H54 (cell line): Measurements from ENCODE around the gene BSDC1.
"Not testable (repeated sequence)": the region's sequence is repeated elsewhere in the genome, so short reads cannot be mapped to it uniquely, and the experiment has no call there.

Experiments used
- DNase-seq: peaks from one replicate; pipeline ENCODE4 v3.0.0; 2011; ENCODE audit warnings: low spot score, mixed read lengths; ENCODE audit not compliant: insufficient read length
- FAIRE-seq: peaks from 3 replicates; lab custom pipeline; 2011; peaks lifted over from hg19 to GRCh38; lab: Jason Lieb, UNC
- POLR2A ChIP-seq: IDR thresholded peaks from 2 replicates; pipeline ENCODE4 v1.6.1; 2011; ENCODE audit warnings: low read depth, mild to moderate bottlenecking, low read length

BSDC1 gene

GRCh38 chr1:32405672-32406467, 11.6 kb upstream of the BSDC1 start:
- DNase-seq: no peak
- no peak for TF ChIP-seq POLR2A
- no peak for FAIRE-seq

DNA sequence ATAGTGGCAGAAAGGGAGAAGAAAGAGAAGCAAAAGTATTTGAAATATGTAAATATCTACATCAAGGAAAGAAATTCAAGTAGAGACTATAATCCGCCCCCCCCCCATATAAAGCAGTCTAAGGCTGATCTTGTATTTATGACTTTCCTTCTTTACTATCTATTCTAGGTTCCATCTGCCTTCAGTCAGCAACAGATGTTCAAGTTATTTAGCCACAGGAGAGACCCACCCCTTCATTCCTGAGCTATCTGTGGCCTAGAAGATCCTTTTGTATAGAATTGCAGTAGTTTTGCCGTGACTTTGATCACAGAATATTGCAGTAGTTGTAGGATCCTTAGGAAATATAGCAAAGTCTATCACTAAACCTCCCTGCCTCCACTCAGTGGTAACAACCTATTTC, 10.7 kb upstream of the BSDC1 start:
- FAIRE-seq (no peak), DNase-seq (no peak)
- TF ChIP-seq POLR2A: no peak

GRCh38 chr1:32400876-32401631, 6.8 kb upstream of the BSDC1 start:
- no peak for FAIRE-seq
- no peak for TF ChIP-seq POLR2A
- peak; percentile 82 for DNase-seq

DNA sequence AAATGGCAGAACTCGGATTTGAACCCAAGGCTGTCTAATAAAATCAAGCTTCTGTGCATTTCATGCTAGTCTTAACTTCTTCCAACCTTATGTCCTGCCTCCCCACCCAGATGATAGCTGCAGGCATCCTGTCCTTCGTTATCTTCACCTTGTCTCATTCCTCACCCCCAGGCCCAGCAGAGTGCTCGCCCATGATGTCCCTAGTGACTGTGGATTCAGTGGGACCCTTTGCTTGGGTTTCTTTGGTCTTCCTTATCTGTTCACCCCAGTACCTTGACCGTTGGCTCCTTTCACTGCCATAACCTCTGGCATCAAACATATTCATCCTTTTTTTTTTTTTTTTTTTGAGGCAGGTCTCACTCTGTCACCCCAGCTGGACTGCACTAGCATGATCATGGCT, 5.6 kb upstream of the BSDC1 start:
- no peak for TF ChIP-seq POLR2A
- DNase-seq (no peak), FAIRE-seq (no peak)

DNA sequence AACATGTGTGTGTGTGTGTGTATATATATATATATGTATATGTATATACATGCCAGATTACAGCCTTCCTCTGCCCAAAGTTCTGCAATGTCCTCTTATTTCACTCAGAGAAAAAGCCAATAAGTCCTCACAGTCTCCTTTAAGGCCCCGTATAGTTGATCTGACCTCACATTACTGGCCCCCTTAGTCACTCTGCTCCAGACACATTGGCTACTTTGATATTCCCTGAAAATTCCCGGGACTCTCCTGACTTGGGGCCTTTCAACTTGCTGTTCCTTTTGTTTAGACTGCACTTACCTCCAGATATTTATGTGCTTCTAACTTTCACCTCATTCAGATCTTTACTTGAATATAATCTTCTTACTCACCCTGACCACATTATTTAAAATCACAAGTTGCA, 4.2 kb upstream of the BSDC1 start:
- no peak for FAIRE-seq
- no peak for DNase-seq
- no peak for TF ChIP-seq POLR2A

- not testable (repeated sequence) for DNase-seq, FAIRE-seq
These were observed 2.3 kb upstream of the BSDC1 start for GRCh38 chr1:32396524-32396923.

- FAIRE-seq (no peak), DNase-seq (no peak)
- no peak for TF ChIP-seq POLR2A
These were observed 720 bp upstream of the BSDC1 start for GRCh38 chr1:32394890-32395432.

DNA sequence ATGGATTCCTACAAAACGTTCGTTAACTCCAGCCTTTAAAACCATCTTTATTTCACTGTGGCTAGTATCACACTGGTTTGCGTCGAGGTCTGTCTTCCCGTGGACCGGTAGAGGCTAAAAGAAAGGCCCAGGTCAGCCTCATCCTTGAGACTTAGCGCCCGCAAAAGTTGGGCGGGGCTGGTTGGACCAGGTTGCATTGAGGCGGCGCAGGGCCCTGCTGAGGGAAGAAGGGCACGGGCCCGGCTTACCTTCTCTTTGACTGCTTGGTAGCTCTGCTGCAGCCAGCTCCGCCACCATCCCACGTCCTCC, 455 bp downstream of the BSDC1 start:
- TF ChIP-seq POLR2A: no peak
- FAIRE-seq: no peak
- no peak for DNase-seq

DNA sequence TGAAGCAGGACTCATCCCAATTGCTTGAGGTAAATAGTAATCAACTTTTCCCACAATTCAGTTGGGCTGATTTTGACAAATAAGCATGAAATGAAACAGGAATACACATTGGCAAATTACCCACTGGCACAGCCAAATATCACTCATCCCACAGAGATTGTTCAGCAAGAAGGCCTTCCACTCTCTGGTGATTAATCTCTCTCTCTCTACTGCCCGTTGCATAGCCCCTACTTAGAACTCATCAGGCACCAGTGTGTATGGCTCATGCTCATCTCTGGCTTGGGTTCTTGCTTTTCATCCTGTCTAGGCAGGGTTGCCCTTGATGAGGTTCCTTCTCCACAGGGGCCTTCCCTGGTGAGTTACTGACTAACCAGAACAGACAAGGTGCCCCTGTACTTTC, 1.1 kb downstream of the BSDC1 start:
- FAIRE-seq: no peak
- no peak for DNase-seq
- TF ChIP-seq POLR2A: no peak

DNA sequence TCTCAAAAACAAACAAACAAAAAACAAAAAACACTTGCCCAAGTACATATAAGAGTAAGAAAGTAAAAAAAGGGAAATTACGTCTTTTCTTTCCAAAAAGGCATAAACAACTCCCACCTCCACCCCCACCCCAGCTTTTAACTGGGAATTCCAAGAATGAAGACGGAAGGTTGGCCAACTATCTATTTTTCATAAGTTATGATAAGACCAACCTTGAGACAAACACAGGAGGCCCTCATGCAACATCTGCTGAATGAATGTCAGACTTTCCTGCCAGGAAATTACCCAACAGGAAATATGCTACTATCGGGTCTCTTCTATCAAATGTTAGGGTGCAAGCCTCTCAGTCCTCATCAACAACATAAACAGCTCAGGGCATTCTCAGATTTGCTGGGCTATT, 1.9 kb downstream of the BSDC1 start:
- FAIRE-seq (no peak), DNase-seq (no peak)
- TF ChIP-seq POLR2A: no peak

DNA sequence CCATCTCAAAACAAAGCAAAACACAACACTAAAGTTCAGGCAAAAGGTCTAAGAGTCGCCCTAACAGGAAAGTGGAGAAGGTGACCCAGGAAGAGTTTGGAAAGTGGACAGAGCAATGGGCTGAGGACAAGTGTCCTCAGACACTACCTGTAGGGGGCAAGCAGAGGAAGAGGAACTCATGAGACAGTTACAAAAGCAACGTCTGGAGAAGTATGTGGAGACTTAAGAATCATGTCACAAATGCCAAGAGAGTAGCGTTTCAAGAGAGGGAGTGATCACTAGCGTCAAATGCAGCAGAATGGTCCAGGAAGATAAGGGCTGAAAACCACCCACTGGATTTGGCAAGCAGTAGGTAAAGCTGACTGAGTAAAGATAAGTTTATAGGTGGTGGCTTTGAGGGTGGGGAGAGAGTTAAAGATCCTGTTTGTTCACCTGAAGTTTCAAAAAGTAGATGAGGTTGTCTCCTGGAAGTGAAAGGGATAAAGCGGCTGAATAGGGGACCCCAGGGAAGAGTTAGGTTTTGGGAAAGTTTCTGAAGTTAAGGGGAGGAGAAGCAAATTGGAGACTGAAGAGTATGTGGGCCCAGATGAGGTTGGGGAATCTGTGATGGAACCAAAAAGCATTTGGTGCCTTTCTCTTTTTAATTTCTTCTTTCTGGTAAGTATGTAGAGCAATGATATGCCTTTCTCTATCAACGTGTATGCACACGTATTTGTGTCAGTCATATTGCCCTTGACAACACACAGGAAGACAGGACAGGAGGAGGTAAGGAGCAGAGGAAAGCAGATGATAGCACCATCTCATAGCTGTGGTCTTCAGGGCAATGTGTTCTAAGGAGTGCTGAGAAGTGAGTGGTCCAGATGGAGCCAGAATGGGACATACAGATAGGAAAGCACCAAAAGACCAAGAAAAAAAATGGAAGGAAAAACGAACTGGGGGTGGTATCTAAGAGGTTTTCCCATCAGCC, 3.1 kb downstream of the BSDC1 start:
- FAIRE-seq: no peak
- no peak for TF ChIP-seq POLR2A
- no peak for DNase-seq

- FAIRE-seq: no peak
- DNase-seq: no peak
- TF ChIP-seq POLR2A: no peak
These were observed 5.6 kb downstream of the BSDC1 start for GRCh38 chr1:32388641-32389040.

DNA sequence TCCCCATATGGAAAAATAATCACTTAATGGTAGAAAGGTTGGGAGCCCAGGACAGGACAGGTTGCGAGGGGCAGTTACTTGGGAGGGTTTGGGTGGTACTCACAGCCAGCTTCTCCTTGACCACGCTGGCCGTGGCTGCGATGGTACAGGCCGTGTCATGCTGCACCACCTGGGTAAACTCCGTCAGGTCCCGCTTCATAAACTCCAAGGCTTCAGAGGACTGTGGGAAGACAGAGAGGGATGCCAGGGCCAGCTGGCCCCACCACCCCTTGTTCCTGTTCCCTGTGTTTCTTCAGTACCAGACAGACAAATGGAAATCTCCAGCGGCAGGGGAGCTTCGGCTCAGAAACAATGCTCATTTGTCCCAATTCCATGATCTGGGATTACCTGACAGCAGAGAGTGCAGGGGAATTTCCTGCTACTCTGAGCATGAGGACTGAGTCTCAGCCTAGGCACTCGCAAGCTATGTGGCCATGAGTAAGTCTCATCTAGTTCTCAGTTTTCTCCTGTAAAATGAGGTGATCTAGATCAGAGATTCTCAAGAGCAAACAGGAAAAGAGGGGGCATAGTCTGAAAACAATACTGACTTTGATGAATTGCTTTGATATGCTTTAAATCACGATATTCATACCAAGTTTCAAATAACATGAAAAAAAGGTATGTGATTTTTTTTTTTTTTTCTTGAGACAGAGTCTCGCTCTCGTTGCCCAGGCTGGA, 7.4 kb downstream of the BSDC1 start:
- FAIRE-seq (no peak), DNase-seq (no peak)
- TF ChIP-seq POLR2A: no peak

DNA sequence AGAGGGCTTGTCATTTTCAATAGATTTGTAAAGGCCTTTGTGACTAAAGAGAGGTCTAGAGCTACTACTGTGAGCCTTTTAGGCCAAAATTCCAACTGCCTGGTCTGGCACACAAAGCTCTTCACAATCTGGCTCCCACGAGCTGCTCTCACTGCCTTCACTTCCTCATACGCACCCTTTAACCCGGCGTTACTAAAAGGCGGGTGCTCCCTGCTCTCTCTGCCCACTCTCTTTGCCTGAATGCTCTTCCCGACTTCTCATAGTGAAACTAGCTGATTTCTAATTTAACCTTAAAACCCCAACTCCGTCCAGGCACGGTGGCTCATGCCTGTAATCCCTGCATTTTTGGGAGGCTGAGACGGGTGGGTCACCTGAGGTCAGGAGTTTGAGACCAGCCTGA, 14.2 kb downstream of the BSDC1 start:
- FAIRE-seq (no peak), DNase-seq (no peak)
- no peak for TF ChIP-seq POLR2A
